ENCODE measurements around the gene SCD. TPM values are rescaled to one million over a fixed set of nuclear protein-coding genes. Genes with fewer than 3 reads are reported as not detected.

The SCD gene
- total and polyA plus RNA-seq, 9 of the 15 experiments (the other 6 are each of a cell fraction or from before 2014, with no cell fraction given): 114 to 486 (median 188) TPM

DNA sequence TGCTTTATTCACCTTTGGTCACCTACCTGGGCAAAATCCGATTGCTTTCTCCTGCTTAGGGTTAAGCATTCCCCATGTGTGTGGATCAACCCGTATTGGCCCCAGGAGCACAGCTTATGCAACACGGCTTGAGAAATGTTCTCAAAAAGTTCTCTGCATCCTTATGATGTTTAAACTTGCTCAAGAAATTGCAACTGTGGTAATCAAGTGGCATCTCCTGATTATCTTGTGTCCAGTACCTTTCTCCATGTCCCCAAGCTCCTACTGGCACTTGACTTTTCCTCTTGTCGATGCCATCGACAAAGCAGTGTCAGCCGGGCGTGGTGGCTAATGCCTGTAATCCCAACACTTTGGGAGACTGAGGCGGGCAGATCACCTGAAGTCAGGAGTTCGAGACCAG, 12.3 kb upstream of the SCD start:
- Histone ChIP-seq H3K9me3 (replicated peaks; ENCODE audit: control insufficient read depth, insufficient read depth, low read depth, low read length) (no peaks in the 10 kb centered on the region), H3K79me2 (ENCODE audit: control insufficient read depth, insufficient read depth, low read length) (no peaks in the 10 kb centered on the region), H2AFZ (ENCODE audit: low read depth, low read length) (no peak overlapping the region), H3K27ac (ENCODE audit: extremely low read depth, low read depth, low read length) (no peak overlapping the region), H3K36me3 (ENCODE audit: control insufficient read depth, insufficient read depth, low read length) (no peaks in the 10 kb centered on the region), H3K4me1 (replicated peaks in 1 of 2; ENCODE audit: control insufficient read depth in 2 of 2, insufficient read depth in 2 of 2, low read length in 2 of 2) (peaks cover 0 to 8% of the 10 kb centered on the region in 2 experiments; a peak in 3 of 5 replicates), H4K20me1 (replicated peaks; ENCODE audit: control insufficient read depth, insufficient read depth, low read length) (no peaks in the 10 kb centered on the region), H3K4me2 (ENCODE audit: insufficient read depth, low read length) (no peak overlapping the region), H3K4me3 (no peak overlapping the region), H3K9ac (ENCODE audit: insufficient read depth in 1 of 2, low read depth in 2 of 2, low read length in 2 of 2) (no peak overlapping the region), H3K27me3 (ENCODE audit: control insufficient read depth in 2 of 2, insufficient read depth in 2 of 2, low read length in 2 of 2) (peaks cover 5 to 17% of the 10 kb centered on the region in 2 experiments), H3K9me1 (ENCODE audit: control insufficient read depth, insufficient read depth, low read length) (no peaks in the 10 kb centered on the region)
- intact Hi-C loops (cut with micrococcal nuclease): no loop called here
- ChIA-PET CTCF (ENCODE audit: low intra/inter-chr PET ratio) (interaction anchor here (6.2 kb wide), 1 partner anchor 99 kb away, joined by 89 read pairs; no protein-coding TSS in a partner anchor), POLR2A (interaction anchor here (0.6 to 0.8 kb wide), 2 partner anchors 9 to 147 kb away, joined by 3 to 10 read pairs; no protein-coding TSS in a partner anchor)
- in situ Hi-C loops (cut with MboI): loop anchor here (25.0 kb wide), 1 partner anchor 553 kb away; no protein-coding TSS in a partner anchor
- DNase-seq (ENCODE audit: extremely low read depth in 1 of 4, low spot score in 3 of 4) (no peak), ATAC-seq (no peak), FAIRE-seq (no peak)
- 0% methylated on average over 6 of the region's 9 CpGs for WGBS (ENCODE audit: insufficient coverage, low coverage, missing lambda C conversion rate)
- no TSS peak for BruUV-seq (replicated peaks)
- TF ChIP-seq ELF4 (CRISPR knock-in tag; IDR thresholded peaks at IDR 0.05) (no peak), SP2 (IDR thresholded peaks at IDR 0.05; ENCODE audit: extremely low read depth, low read depth, low read length, poor library complexity, severe bottlenecking) (no peak), ZFP36 (IDR thresholded peaks at IDR 0.05; ENCODE audit: low read depth, low read length, partially characterized antibody) (no peak), PURB (CRISPR knock-in tag; IDR thresholded peaks at IDR 0.05; ENCODE audit: low read depth) (no peak), ZNF212 (CRISPR knock-in tag; IDR thresholded peaks at IDR 0.05) (no peak)
